HUES6 (cell line): ENCODE data around the gene TRMT2A.
"Not testable (repeated sequence)": the region's sequence is repeated elsewhere in the genome, so short reads cannot be mapped to it uniquely, and the experiment has no call there.

ENCODE experiments used
- H3K27ac ChIP-seq: 2 replicates; pipeline ENCODE4 v1.7.0; 2013; ENCODE audit warnings: low read depth, mild to moderate bottlenecking, low read length, inconsistent platforms
- H3K27me3 ChIP-seq: 2 replicates; pipeline ENCODE4 v1.6.1; 2013; ENCODE audit warnings: low read length; ENCODE audit not compliant: control insufficient read depth, insufficient read depth
- H3K36me3 ChIP-seq: 2 replicates; pipeline ENCODE4 v1.6.1; 2013; ENCODE audit warnings: low read length; ENCODE audit not compliant: control insufficient read depth, insufficient read depth
- H3K4me1 ChIP-seq: 2 replicates; pipeline ENCODE4 v1.6.1; 2013; ENCODE audit warnings: low read length; ENCODE audit not compliant: control insufficient read depth, insufficient read depth
- H3K4me3 ChIP-seq: 2 replicates; pipeline ENCODE4 v1.5.1; 2013; ENCODE audit warnings: low read depth, low read length
- H3K9ac ChIP-seq: one replicate; pipeline ENCODE4 v1.6.1; 2013; ENCODE audit warnings: mild to moderate bottlenecking, low read length
- H3K9me3 ChIP-seq: 2 replicates; pipeline ENCODE4 v1.6.1; 2013; ENCODE audit warnings: low read depth, low read length; ENCODE audit not compliant: control insufficient read depth, insufficient read depth

The TRMT2A gene

DNA sequence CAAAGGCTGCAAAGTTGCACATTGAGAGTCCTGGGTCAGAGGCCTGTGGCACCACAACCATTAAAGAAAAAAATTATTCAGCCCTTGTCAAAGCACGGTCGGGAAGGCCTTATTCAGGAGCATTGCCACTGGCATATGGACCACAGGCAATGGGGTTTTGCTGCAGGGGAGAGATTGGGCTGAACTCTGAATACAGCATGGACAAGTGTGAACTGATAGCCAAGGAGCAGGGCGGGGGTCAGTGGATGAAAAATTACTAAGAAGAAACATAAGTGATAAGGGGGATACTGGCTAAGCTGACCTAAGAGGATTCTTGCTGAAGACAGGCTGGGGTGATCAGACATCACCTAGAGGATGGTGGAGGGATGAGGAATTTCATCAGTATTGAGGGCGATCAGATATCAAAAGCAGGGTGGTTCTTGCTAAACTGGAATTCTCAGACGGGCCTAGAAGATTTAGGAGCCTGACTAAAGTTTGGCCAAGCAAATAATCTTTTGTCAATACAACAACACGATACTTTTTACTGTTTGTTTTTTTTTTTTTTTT lies 40.3 kb downstream of the TRMT2A start:
- no peak overlapping the region for H3K9ac ChIP-seq

DNA sequence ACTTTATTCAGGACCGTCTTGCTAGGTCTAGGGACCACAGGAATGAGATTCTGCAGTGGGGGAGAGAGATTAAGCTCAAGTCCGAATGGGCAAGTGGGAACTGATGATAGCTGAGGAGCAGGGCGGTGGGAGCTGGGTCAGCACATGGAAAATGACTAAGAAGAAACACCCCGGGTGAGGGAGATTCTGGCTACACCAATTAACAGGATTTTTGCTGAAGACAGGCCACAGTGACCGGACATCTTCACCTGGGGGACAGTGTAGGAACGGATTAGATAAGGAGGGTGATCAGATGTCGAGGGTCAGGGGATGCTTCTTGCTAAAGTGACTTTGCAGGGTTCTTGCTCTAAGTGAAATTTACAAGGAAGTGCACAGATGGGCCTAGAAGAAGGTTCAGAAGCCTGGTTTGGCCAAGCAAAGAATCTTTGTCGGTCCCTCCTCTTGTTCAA lies 45.5 kb downstream of the TRMT2A start:
- Histone ChIP-seq H3K4me1 (no peaks in the 10 kb centered on the region), H3K9me3 (no peaks in the 10 kb centered on the region), H3K27ac (no peak overlapping the region), H3K9ac (no peak overlapping the region), H3K27me3 (no peaks in the 10 kb centered on the region), H3K4me3 (no peak overlapping the region), H3K36me3 (no peaks in the 10 kb centered on the region)

More for the DNA sequence above, 40.3 kb downstream of the TRMT2A start:
- H3K27me3 ChIP-seq: no peaks in the 10 kb centered on the region
- H3K4me1 ChIP-seq: peaks cover 8% of the 10 kb centered on the region
- no peak overlapping the region for H3K27ac ChIP-seq
- no peaks in the 10 kb centered on the region for H3K9me3 ChIP-seq
- H3K4me3 ChIP-seq: no peak overlapping the region
- H3K36me3 ChIP-seq: no peaks in the 10 kb centered on the region

DNA sequence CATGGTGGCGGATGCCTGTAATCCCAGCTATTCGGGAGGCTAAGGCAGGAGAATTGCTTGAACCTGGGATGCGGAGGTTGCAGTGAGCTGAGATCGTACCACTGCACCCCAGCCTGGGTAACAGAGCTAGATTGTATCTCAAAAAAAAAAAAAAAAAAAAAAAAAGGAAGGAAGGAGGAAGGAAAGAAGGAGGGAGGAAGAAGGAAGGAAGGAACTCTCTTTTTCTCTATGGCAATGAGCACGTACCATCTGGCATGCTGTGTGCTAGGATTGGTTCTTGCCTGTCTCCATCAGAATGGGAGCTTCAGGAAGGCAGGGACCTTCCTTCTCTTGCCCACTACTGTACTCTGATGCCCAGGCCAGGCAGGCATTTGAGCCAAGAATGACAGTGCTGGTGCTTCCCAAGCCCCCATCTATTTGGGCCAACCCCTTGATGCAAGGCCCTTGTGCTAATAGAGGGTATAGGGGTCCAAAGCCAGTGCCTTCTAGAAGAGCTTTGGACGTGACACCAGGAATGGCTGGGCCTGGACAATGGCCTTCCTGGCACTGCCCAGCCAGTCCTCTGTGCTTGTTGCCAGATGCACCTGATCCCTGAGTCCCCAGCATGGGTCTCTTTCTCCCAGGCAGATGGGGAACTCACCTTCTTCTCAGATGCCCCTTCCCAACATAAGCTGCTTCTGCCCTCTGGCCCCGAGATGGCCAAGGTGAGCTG lies 47.5 kb downstream of the TRMT2A start:
- Histone ChIP-seq H3K27ac (no peak overlapping the region), H3K27me3 (no peaks in the 10 kb centered on the region), H3K4me3 (no peak overlapping the region), H3K9me3 (no peaks in the 10 kb centered on the region), H3K4me1 (no peaks in the 10 kb centered on the region), H3K9ac (no peak overlapping the region), H3K36me3 (peaks cover 4% of the 10 kb centered on the region)

DNA sequence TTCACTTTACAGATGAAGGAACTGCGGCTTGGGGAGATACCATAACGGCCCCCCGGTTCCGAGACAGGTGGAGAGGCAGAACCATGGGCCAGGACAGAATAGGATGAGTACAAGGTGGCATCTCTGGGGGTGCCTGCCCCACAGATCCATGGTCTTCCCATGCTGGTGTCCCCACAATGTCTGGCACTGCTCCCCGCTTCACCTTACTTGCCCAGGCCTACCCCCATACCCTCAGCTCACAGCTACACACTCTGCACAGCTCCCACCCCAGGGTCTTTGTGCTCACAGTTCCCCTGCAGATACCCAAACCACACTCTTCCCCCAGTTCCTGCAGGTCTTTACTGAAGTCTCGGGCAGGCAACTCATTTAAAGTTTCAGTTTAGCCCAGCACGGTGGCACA lies 48.4 kb downstream of the TRMT2A start:
- no peaks in the 10 kb centered on the region for H3K4me1 ChIP-seq
- H3K9me3 ChIP-seq: no peaks in the 10 kb centered on the region
- H3K27ac ChIP-seq: no peak overlapping the region
- H3K9ac ChIP-seq: no peak overlapping the region
- peaks cover 4% of the 10 kb centered on the region for H3K36me3 ChIP-seq
- no peaks in the 10 kb centered on the region for H3K27me3 ChIP-seq
- no peak overlapping the region for H3K4me3 ChIP-seq

DNA sequence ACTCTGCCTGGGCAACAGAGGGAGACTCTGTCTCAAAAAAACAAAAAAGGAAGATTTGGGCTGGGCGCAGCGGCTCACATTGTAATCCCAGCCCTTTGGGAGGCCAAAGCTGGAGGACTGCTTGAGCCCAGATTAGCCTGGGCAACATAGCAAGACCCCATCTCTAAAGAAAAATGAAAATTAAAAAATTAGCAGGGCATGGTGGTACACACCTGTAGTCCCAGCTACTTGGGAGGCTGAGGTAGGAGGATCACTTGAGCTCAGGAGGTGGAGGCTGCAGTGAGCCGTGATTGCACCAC lies 49.7 kb downstream of the TRMT2A start:
- H3K4me1 ChIP-seq, H3K27ac ChIP-seq, H3K4me3 ChIP-seq, H3K36me3 ChIP-seq, H3K27me3 ChIP-seq, H3K9me3 ChIP-seq, H3K9ac ChIP-seq: not testable (repeated sequence)

DNA sequence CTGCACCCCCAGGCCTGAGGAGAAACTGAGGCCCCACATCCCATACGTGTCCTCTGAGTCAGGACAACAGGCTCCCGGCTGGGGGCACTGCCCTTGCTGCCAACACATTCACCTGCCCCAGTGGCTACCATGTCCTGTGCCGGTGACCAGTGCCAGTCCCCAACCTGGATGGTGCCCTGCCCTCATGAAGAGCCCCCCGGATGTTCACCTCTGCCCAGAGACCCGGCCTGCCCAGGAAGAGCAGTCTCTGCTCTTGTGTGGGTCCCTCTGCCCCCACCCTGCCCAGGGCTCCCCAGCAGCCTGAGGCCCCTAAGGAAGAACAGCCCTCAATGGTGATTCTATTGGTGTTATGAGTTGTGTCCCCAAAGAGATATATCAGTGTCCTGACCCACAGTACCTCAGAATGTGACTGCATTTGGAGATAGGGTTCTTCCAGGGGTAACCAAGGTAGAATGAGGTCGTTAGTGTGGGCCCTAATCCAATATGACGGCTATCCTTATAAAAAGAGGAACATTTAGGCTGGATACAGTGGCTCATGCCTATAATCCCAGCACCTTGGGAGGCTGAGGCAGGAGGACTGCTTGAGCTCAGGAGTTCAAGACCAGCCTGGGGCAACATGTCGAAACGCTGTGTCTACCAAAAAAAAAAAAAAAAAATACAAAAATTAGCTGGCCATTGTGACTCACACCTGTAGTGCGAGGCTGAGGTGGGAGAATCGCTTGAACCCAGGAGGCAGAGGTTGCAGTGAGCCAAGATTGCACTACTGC lies 50.2 kb downstream of the TRMT2A start:
- Histone ChIP-seq H3K9ac (no peak overlapping the region), H3K4me3 (no peak overlapping the region), H3K27ac (no peak overlapping the region), H3K9me3 (no peaks in the 10 kb centered on the region), H3K36me3 (peaks cover 8% of the 10 kb centered on the region), H3K27me3 (no peaks in the 10 kb centered on the region), H3K4me1 (no peaks in the 10 kb centered on the region)

DNA sequence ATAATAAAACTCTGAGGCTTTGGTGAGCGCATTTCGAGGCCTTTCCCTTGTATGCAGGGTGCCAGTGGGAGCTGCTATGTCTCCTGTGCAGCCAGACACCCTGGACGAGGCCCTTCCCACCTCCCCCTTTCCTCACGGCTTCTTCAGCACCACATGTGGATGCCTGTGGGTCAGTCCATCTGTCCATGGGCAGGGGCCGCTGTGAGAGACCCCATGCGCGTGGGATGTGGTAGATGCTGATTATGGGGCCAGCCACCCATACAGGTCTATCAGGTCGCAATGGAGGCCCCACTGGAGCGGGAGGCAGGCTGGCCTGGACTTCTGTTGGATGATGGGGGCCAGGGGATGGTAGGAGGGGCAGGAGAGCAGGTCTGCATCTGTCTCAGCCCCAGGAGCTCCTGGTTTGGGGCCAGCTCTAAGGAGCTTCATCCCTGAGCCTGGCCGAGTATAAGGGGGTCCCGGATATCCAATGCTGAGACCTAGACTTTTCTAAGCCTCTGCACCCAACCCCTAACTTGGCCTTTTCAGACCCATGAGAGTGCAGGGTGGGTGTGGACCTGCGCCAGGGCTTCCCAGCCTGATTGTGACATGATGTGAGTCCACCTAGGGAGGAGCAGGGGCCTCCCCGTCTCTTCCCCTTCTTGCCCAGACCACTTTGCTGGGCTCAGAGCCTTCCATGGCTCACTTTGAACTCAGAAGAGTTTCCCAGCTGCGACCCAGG lies 51.0 kb downstream of the TRMT2A start:
- no peak overlapping the region for H3K4me3 ChIP-seq
- H3K27ac ChIP-seq: no peak overlapping the region
- H3K36me3 ChIP-seq: peaks cover 8% of the 10 kb centered on the region
- no peaks in the 10 kb centered on the region for H3K9me3 ChIP-seq
- no peak overlapping the region for H3K9ac ChIP-seq
- no peaks in the 10 kb centered on the region for H3K27me3 ChIP-seq
- no peaks in the 10 kb centered on the region for H3K4me1 ChIP-seq

DNA sequence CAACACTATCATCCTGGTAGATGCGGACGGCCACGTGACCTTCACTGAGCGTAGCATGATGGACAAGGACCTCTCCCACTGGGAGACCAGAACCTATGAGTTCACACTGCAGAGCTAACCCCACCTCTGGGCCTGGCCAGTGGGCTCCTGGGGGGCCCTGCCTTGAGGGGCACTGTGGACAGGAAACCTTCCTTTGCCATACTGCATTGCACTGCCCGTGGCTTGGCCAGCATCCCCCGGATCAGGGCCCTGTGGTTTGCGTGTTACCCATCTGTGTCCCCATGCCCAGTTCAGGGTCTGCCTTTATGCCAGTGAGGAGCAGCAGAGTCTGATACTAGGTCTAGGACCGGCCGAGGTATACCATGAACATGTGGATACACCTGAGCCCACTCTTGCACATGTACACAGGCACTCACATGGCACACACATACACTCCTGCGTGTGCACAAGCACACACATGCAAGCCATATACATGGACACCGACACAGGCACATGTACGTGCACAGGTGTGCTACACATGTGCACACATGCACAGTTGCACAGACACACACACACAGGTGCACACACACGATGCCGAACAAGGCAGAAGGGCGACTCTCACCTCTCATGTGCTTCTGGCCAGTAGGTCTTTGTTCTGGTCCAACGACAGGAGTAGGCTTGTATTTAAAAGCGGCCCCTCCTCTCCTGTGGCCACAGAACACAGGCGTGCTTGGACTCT lies 52.3 kb downstream of the TRMT2A start:
- no peaks in the 10 kb centered on the region for H3K27me3 ChIP-seq
- H3K4me1 ChIP-seq: no peaks in the 10 kb centered on the region

DNA sequence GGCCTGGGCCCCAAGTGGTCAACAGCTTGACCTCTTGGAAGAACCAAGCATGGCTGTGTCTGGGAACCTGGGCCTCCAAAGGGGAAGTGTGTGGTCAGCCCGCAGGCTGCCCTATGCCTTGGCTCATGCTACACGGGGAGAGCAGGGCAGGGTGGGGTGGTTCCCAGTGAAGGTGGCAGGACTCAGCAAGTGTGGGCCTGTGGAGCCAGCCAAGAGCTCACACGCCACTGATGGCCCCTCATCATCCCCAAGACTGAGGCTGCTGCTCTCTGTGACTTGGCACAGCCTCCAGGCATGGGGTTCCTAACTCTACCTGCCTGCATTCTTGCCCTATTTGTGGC lies 52.9 kb downstream of the TRMT2A start:
- Histone ChIP-seq H3K27me3 (no peaks in the 10 kb centered on the region), H3K27ac (no peak overlapping the region), H3K4me1 (no peaks in the 10 kb centered on the region), H3K9me3 (no peaks in the 10 kb centered on the region), H3K9ac (no peak overlapping the region), H3K36me3 (peaks cover 8% of the 10 kb centered on the region), H3K4me3 (no peak overlapping the region)

More for the DNA sequence above, 52.3 kb downstream of the TRMT2A start:
- H3K27ac ChIP-seq: no peak overlapping the region
- H3K36me3 ChIP-seq: peaks cover 8% of the 10 kb centered on the region
- H3K9me3 ChIP-seq: no peaks in the 10 kb centered on the region
- no peak overlapping the region for H3K9ac ChIP-seq
- H3K4me3 ChIP-seq: no peak overlapping the region

DNA sequence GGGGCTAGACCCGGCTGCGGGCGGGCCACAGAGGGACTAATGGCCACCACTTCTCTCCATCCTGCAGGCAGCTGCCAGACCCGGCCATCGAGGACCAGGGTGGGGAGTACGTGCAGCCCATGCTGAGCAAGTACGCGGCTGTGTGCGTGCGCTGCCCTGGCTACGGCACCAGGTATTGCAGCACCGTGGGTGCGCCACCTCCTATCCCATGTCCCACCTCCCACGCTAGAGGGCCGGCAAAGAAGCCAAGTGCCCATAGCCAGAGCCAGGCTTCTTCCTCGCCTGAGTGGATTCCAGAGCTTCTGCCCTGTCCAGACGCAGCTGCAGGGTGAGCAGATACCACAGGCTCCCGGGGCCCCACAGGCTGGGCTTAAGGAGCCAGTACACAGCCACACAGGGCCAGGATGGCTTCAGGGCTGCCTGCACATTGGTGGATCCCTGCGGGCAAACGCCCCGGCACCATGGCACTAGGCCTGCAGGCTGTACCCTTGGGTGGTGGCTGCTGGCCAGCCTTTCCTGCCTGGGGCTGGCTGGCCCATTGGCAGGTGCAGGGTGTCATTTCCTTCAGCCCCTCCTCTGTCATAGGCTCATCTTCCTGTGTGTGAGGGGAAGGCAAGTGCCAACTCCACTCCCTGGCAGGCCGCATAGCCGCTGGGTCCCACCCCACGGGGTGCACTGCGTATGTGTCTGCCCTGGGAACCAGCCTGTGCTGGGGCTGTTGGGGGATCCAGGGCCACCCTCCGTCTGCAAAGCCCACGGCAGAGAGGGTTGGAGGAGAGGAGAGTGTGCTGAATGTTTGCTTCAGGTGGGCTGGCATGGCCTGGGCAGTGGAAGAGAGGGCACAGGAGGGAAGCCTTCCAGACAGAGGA lies 53.5 kb downstream of the TRMT2A start:
- H3K4me1 ChIP-seq: no peaks in the 10 kb centered on the region
- H3K27ac ChIP-seq: no peak overlapping the region
- no peak overlapping the region for H3K9ac ChIP-seq
- no peaks in the 10 kb centered on the region for H3K27me3 ChIP-seq
- H3K4me3 ChIP-seq: no peak overlapping the region
- H3K36me3 ChIP-seq: peaks cover 8% of the 10 kb centered on the region
- H3K9me3 ChIP-seq: no peaks in the 10 kb centered on the region
